Caco-2 (cell line): ENCODE measurements around the gene AUTS2. TPM values are rescaled to one million over a fixed set of nuclear protein-coding genes. Genes with fewer than 3 reads are reported as not detected.

Experiments
- BruUV-seq: library from RNA; stranded (reverse); fragments of 400-500 nt; replicated peaks from 2 replicates; lab custom pipeline; 2021; lab: Mats Ljungman, UMichigan
- CTCF ChIA-PET: fragments of 300-600 bp; sonication (Branson Sonifier 250); formaldehyde crosslinking; loops from one replicate; lab custom pipeline; 2022; ENCODE audit warnings: antibody characterized with exemption; lab: Charles Lee
- POLR2A ChIA-PET: fragments of 300-600 bp; sonication (Branson Sonifier 250); formaldehyde crosslinking; loops from one replicate; lab custom pipeline; 2022; ENCODE audit warnings: antibody characterized with exemption; lab: Charles Lee
- DNase-seq, 2 experiments: peaks; one replicate each; pipeline versions ENCODE4 v3.0.0 to v3.0.0-alpha.2; 2020 to 2022
- H3K27me3 ChIP-seq: replicated peaks from 2 replicates; pipeline ENCODE4 v1.6.0; 2011; ENCODE audit warnings: low read length; ENCODE audit not compliant: control insufficient read depth, insufficient read depth
- H3K36me3 ChIP-seq: 2 replicates; pipeline ENCODE4 v1.5.1; 2011; ENCODE audit warnings: low read length; ENCODE audit not compliant: control insufficient read depth, insufficient read depth
- H3K4me1 ChIP-seq: fragments of 250-450 bp; sonication (Bioruptor Pico); 2 replicates; pipeline ENCODE4 v1.5.1; 2020; ENCODE audit warnings: mild to moderate bottlenecking
- H3K4me3 ChIP-seq: 2 replicates; pipeline ENCODE4 v1.5.1; 2011; ENCODE audit warnings: low read depth, mild to moderate bottlenecking, control low read depth, low read length
- H3K9me3 ChIP-seq: fragments of 250-450 bp; sonication (Bioruptor Pico); 2 replicates; pipeline ENCODE4 v1.5.1; 2020; ENCODE audit warnings: mild to moderate bottlenecking, moderate library complexity
- H3K27ac Mint-ChIP-seq: one replicate; pipeline ENCODE4 v1.8.0; 2022; ENCODE audit warnings: mixed read lengths; ENCODE audit not compliant: unreplicated experiment
- H3K27me3 Mint-ChIP-seq: one replicate; pipeline ENCODE4 v1.8.0; 2022; ENCODE audit warnings: mixed read lengths; ENCODE audit not compliant: insufficient read depth, unreplicated experiment
- H3K36me3 Mint-ChIP-seq: one replicate; pipeline ENCODE4 v1.8.0; 2022; ENCODE audit warnings: mild to moderate bottlenecking, mixed read lengths; ENCODE audit not compliant: insufficient read depth, unreplicated experiment
- H3K4me1 Mint-ChIP-seq: one replicate; pipeline ENCODE4 v1.8.0; 2022; ENCODE audit warnings: low read depth, mixed read lengths; ENCODE audit not compliant: unreplicated experiment
- H3K4me3 Mint-ChIP-seq: one replicate; pipeline ENCODE4 v1.8.0; 2022; ENCODE audit warnings: mild to moderate bottlenecking, moderate library complexity, mixed read lengths; ENCODE audit not compliant: unreplicated experiment
- H3K9me3 Mint-ChIP-seq: one replicate; pipeline ENCODE4 v1.8.0; 2022; ENCODE audit warnings: mixed read lengths; ENCODE audit not compliant: unreplicated experiment
- CTCF ChIP-seq, 2 experiments: fragments of 200-600 bp in 1 of 2; IDR thresholded peaks; 1 replicate in 1 of 2; 2 replicates in 1 of 2; pipeline versions ENCODE4 v1.5.1 to v1.8.0; 2011 to 2022; ENCODE audit warnings: antibody characterized with exemption in 1 of 2, control low read depth in 1 of 2, inconsistent platforms in 1 of 2, low read depth in 1 of 2, low read length in 1 of 2, mild to moderate bottlenecking in 1 of 2, moderate library complexity in 1 of 2; ENCODE audit not compliant: insufficient read depth in 1 of 2, severe bottlenecking in 1 of 2, unreplicated experiment in 1 of 2
- intact Hi-C: fragments of 100-400 bp; cut with micrococcal nuclease; formaldehyde crosslinking; loops from one replicate; pipeline ENCODE4 v1.10.0; 2022; ENCODE audit not compliant: unreplicated experiment
- total RNA-seq: library from RNA; stranded (reverse); gene quantifications from 2 replicates; pipeline ENCODE4 v1.2.3, GENCODE V29; 2022

AUTS2 gene
- total RNA-seq, 1 experiment from 2014 or later, result 37.1 TPM

GRCh38 chr7:69826283-69826682 lies 228.0 kb downstream of the AUTS2 start:
- no peak for TF ChIP-seq CTCF (IDR thresholded peaks at IDR 0.05; ENCODE audit: insufficient read depth in 1 of 2, low read depth in 1 of 2, low read length in 1 of 2, severe bottlenecking in 1 of 2, unreplicated experiment in 1 of 2)
- Mint-ChIP-seq H3K36me3 (no peaks in the 10 kb centered on the region), H3K4me3 (no peak overlapping the region), H3K27me3 (peaks cover 3% of the 10 kb centered on the region), H3K27ac (no peak overlapping the region), H3K4me1 (no peaks in the 10 kb centered on the region), H3K9me3 (peaks cover 10% of the 10 kb centered on the region)
- Histone ChIP-seq H3K9me3 (no peaks in the 10 kb centered on the region), H3K36me3 (no peaks in the 10 kb centered on the region), H3K4me1 (no peaks in the 10 kb centered on the region), H3K27me3 (no peaks in the 10 kb centered on the region), H3K4me3 (no peak overlapping the region)
- no TSS peak for BruUV-seq
- intact Hi-C loops, result loop anchor here (10.0 kb wide), 1 partner anchor 281 kb away; no protein-coding TSS in a partner anchor
- no peak for DNase-seq
- ChIA-PET CTCF (no interaction called here), POLR2A (no interaction called here)

GRCh38 chr7:69827140-69827539 lies 228.9 kb downstream of the AUTS2 start:
- H3K27me3 ChIP-seq, result no peaks in the 10 kb centered on the region
- Mint-ChIP-seq H3K36me3 (no peaks in the 10 kb centered on the region), H3K27me3 (peaks cover 3% of the 10 kb centered on the region), H3K27ac (no peak overlapping the region), H3K4me3 (no peak overlapping the region), H3K9me3 (peaks cover 3% of the 10 kb centered on the region), H3K4me1 (no peaks in the 10 kb centered on the region)
- H3K4me1 ChIP-seq, result no peaks in the 10 kb centered on the region
- no peaks in the 10 kb centered on the region for H3K36me3 ChIP-seq
- no peak for DNase-seq
- TF ChIP-seq CTCF (IDR thresholded peaks at IDR 0.05; ENCODE audit: insufficient read depth in 1 of 2, low read depth in 1 of 2, low read length in 1 of 2, severe bottlenecking in 1 of 2, unreplicated experiment in 1 of 2), result no peak
- ChIA-PET POLR2A (no interaction called here), CTCF (no interaction called here)
- no peak overlapping the region for H3K4me3 ChIP-seq
- intact Hi-C loops, result loop anchor here (10.0 kb wide), 1 partner anchor 282 kb away; no protein-coding TSS in a partner anchor
- no peaks in the 10 kb centered on the region for H3K9me3 ChIP-seq
- no TSS peak for BruUV-seq

GRCh38 chr7:69827558-69827957 lies 229.3 kb downstream of the AUTS2 start:
- H3K9me3 Mint-ChIP-seq, result no peaks in the 10 kb centered on the region
- Histone ChIP-seq H3K36me3 (no peaks in the 10 kb centered on the region), H3K9me3 (no peaks in the 10 kb centered on the region), H3K4me3 (no peak overlapping the region), H3K4me1 (no peaks in the 10 kb centered on the region), H3K27me3 (no peaks in the 10 kb centered on the region)
- BruUV-seq, result no TSS peak
- H3K27ac Mint-ChIP-seq, result no peak overlapping the region
- intact Hi-C loops, result loop anchor here (10.0 kb wide), 1 partner anchor 283 kb away; no protein-coding TSS in a partner anchor
- TF ChIP-seq CTCF (IDR thresholded peaks at IDR 0.05; ENCODE audit: insufficient read depth in 1 of 2, low read depth in 1 of 2, low read length in 1 of 2, severe bottlenecking in 1 of 2, unreplicated experiment in 1 of 2), result no peak
- H3K27me3 Mint-ChIP-seq, result peaks cover 3% of the 10 kb centered on the region
- ChIA-PET POLR2A (no interaction called here), CTCF (no interaction called here)
- H3K4me1 Mint-ChIP-seq, result no peaks in the 10 kb centered on the region
- H3K36me3 Mint-ChIP-seq, result no peaks in the 10 kb centered on the region
- no peak for DNase-seq
- no peak overlapping the region for H3K4me3 Mint-ChIP-seq
